Measurements from ENCODE around the gene JADE2.
"Not testable (repeated sequence)": the region's sequence is repeated elsewhere in the genome, so short reads cannot be mapped to it uniquely, and the experiment has no call there.

JADE2 gene

GRCh38 chr5:134508521-134509195 is 16.8 kb upstream of the JADE2 start:
- DNase-seq = no peak

DNA sequence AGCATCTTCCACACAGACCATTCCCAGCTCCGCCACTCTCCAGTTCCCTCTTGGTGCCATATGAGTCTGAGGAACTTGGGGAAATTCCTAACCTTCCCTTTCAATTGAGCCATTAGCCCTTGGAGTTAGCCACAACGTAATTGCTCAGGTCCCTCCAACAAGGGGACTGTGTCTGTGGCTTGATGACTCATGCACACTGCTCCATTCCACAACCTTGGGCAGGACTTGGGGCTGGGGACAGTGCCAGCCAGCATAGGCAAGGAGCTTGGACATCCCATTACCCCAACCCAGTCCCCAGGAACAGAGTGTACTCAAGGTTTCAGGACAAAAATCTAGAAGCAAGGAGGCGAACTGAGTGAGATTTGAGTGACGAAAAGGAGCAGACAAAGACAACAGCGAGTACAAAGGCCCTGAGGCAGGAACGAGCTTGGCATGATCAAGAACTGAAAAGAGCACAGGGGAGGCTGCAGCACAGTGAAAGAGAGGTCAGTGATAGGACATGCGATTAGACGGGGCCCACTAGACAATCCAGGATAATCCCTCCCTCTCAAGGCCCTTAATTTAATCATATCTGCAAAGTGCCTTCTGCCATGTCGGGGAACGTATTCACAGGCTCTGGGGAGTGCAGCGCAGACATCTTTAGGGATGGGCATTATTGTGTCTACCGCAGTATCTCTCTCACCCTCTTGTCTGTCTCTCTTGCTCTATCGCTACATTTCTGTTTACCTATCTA is 16.0 kb upstream of the JADE2 start:
- no peak for DNase-seq

- peak; percentile 30 for DNase-seq
Measured at GRCh38 chr5:134510970-134511795, 14.3 kb upstream of the JADE2 start.

- no peak for DNase-seq
Measured at GRCh38 chr5:134511796-134512660, 13.4 kb upstream of the JADE2 start.

DNA sequence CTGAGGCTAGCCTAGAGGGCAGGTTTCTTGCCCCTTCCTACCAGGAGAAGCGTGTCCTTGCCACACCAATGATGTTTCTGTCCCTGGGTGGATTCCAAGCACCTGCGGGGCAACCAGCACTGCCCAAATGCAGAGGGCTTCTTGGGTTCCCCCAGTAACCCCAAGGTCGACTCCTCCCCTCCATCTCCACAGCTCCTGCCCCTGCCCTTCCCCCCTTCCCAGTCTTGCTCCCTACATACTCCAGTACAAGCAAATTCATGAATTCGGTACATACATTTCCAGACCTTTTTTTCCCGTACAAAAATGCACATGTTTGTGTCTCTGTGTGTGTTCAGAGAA is 12.8 kb upstream of the JADE2 start:
- DNase-seq = no peak

- DNase-seq = no peak
Measured at GRCh38 chr5:134515801-134516200, 9.7 kb upstream of the JADE2 start.

- not testable (repeated sequence) for DNase-seq
Measured at GRCh38 chr5:134516984-134517383, 8.5 kb upstream of the JADE2 start.

DNA sequence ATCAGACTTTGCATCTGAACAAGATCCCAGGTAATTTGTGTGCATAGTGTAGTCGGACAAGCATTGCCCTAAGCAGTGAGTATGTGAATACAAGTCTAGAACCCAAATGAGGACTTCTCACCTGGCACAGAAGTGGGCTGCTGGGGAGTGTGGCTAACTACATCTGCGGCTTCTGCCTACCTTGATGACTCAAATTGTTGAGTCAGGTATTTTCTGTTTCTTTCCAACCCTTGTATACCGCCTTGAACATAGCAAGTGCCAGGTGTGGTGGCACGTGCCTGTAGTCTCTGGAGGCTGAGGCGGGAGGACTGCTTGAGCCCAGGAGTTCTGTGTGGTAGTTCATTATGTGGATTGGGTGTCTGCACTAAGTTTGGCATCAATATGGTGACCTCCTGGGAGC is 7.9 kb upstream of the JADE2 start:
- DNase-seq = no peak

GRCh38 chr5:134519989-134520388 is 5.5 kb upstream of the JADE2 start:
- DNase-seq = no peak

DNA sequence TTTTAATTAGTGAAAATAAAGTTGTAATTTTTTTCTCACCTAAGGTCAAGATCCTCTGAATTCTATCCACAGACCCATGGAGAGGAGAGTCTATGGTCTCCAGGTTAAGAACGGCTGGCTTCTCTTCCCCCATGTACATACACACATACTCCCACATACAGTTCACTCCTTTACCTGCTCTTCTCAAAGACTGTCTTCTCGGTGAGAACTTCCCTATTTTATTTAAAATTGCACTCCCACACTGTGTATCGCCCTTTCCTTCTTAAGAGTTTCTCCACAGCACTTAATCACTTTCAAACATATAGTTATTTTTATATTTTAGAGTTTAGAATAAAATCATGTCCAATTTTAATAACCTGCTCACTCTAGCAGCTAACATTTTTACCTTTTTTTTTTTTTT is 3.6 kb upstream of the JADE2 start:
- no peak for DNase-seq

- DNase-seq = no peak
Measured at GRCh38 chr5:134523543-134524271, 1.8 kb upstream of the JADE2 start.

DNA sequence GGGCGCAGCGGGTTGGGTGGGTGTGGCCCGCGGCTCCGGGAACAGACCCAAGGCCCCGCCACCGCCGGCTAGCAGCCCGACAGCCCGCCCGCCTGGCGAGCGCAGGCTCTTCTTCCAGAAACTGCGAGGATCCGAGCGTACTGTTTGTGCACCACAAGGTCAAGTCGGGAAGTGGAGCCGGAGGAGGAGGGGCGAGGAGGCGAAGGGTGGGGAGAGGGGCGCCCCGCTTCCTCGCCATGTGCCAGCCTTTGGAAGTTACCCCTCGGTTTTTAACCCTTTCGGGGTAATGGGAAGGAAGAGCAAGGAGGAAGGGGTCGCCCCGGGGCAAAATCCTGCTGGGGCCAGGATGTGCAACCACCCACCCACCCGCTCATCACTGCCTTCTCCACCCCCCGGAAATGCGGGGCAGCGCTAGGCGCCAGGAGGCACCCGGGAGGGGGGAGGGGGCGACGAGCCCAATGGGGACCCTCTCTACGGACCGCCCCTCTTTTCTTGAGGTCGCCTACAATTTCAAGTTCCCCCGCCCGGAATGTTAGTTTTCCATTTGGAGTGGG is 1.1 kb upstream of the JADE2 start:
- DNase-seq = peak; percentile 65

DNA sequence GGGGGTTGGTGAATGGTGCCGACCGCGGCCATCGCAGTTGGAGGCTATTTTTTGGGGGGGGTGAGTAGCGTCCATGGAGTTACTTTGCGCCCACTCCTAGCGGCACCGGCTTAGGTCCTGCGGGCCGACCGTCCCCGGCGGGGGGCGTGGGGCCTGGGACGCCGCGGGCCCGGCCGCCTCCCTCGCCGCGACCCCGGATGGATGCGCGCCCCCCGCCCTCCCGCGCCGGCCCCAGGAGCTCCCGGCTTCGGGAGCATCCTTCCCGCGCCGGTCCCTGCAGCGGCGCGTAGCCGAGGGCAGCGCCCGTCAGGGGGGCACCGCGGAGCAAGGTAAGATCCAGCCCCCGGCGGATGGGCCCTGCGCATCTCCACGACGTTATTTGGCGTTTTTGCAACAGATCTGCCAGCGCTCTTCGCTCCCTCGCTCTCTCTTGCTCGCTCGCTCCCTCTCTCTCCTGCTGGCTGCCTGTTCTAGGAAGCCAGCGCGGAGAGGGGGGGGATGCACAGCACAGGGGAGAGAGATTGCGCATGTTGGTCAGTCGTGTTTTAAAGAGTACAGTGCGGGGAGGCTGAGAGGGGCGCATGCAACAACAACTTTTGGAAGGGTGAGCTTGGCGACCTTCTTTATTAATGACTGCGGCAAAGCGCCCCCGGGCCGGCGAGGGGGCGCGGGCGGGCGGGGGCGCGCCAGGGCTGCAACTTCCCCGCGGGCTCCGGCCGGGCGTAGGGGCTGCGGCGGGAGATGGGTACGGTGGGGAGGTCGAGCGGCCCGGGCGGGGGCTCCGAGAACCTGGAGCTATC is 413 bp downstream of the JADE2 start:
- DNase-seq = peak; percentile 65

- DNase-seq = peak; percentile 48
Measured at GRCh38 chr5:134526483-134527155, 1.1 kb downstream of the JADE2 start.

DNA sequence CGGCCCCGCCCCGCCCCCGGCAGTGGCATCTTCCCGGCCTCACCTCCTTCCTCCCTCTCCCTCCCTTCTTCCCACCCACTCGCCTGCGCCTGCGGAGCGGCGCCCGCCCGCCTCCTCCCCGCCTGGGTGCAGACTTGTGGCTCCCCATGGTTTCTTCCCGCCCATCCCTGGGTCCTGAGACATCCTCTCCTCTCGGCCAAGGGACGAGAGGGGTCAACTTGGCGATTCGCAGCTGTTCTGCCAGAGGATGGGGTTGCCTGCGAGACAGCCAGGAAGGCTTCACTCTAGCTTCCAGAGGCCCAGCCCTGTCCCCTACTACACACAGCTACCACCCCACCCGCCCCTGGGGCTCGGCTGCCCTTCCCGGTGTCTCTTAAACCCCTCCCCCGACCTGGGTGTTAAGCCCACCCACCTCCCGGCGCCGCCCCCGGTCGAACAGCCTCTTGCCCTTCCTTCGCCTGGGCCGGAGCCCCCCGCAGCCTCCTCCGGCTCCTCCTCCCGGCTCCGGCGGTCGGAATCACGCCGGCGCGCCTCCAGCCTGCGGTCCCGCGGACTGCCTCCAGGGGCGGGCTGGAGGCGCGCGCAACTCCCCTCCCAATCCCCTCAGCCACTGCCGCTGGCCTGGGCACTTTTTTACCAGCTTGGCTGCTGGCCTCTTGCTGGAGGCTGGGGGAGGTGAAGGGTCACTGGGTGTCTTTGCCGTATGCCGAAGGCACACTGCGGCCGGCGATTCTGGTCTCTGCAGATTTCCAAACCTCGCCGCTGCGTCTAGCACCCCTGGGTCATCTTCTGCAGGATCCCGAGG is 1.9 kb downstream of the JADE2 start:
- DNase-seq = peak; percentile 67

- no peak for DNase-seq
Measured at GRCh38 chr5:134527961-134528424, 2.5 kb downstream of the JADE2 start.

- no peak for DNase-seq
Measured at GRCh38 chr5:134528556-134528955, 3.1 kb downstream of the JADE2 start.

DNA sequence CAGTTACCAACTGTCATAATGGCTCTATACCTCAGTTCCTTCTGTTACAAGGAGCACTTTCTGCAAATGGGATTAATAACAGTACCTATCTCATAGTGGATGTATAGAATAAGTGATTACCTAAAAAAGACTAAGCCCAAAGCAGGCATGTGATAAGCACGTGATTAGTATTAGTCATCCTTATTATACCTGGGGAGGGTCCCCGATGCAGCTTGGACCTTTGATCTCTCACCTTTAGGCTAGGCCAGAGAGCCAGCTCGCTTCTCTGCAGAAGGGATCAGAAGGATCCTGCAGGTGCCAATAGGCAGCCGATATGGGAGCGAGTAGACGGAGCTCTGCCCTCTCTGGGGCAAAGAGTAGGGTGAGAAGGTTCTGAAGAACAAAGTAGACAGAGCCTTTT is 4.0 kb downstream of the JADE2 start:
- no peak for DNase-seq
